ENCODE measurements around the gene INPP5D.

Gene INPP5D

DNA sequence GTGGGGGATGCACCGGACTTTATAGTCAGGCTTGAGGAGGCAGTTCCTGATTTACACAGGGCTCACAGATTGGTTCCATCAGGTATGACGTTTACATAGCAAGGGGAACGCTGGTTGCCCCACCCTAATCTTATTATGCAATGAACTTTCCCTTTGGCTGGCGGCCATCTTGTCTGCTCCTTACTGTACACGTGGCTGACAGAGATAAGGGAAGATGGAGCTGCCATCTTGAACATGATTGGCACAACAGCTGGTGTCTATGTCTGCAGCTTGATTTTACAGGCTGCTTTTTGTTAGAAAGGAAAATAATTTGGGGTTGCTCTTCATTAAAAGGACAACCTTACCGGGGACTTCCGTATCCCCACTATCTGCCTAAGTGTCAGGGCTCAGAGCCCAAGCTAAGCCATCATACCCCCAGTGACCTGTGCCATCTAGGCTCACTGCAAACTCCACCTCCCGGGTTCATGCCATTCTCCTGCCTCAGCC, 157.8 kb downstream of the INPP5D start:
- H2AFZ ChIP-seq (ENCODE audit: low read depth, low read length) = no peak overlapping the region

DNA sequence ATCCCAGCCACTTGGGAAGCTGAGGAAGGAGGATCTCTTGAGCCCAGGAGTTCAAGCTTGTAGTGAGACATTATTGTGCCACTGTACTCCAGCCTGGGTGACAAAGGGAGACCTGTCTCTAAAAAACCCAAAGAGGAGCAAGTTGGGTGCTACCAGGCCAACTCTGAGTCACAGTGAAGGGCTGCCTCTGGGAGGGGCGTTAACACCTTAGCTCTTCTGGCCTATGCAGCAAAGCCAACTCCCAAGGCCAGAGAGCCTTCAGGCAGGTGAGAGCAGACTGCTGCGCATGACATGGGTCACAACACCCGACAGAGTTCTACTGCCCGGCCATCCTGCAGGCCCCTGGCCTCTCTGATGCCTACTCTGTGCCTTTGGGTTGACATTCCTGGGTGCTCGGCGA, 158.7 kb downstream of the INPP5D start:
- H3K4me1 ChIP-seq (ENCODE audit: low read length) = peaks cover 12% of the 10 kb centered on the region
- TF ChIP-seq, protein P1, sequence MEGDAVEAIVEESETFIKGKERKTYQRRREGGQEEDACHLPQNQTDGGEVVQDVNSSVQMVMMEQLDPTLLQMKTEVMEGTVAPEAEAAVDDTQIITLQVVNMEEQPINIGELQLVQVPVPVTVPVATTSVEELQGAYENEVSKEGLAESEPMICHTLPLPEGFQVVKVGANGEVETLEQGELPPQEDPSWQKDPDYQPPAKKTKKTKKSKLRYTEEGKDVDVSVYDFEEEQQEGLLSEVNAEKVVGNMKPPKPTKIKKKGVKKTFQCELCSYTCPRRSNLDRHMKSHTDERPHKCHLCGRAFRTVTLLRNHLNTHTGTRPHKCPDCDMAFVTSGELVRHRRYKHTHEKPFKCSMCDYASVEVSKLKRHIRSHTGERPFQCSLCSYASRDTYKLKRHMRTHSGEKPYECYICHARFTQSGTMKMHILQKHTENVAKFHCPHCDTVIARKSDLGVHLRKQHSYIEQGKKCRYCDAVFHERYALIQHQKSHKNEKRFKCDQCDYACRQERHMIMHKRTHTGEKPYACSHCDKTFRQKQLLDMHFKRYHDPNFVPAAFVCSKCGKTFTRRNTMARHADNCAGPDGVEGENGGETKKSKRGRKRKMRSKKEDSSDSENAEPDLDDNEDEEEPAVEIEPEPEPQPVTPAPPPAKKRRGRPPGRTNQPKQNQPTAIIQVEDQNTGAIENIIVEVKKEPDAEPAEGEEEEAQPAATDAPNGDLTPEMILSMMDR (IDR thresholded peaks at IDR 0.05; ENCODE audit: low read depth, low read length) = no peak
- no peak for TF ChIP-seq EZH2phosphoT487 (IDR thresholded peaks at IDR 0.05; ENCODE audit: low read depth)

More for the DNA sequence above, 157.8 kb downstream of the INPP5D start:
- no peak overlapping the region for H3K4me3 ChIP-seq (ENCODE audit: low read length)
- no peak overlapping the region for H3K27ac ChIP-seq (ENCODE audit: low read length)
- TF ChIP-seq, protein P1 (IDR thresholded peaks at IDR 0.05; ENCODE audit: low read depth, low read length) = no peak
- no peak for TF ChIP-seq EZH2phosphoT487 (IDR thresholded peaks at IDR 0.05; ENCODE audit: low read depth)
- H3K4me1 ChIP-seq (ENCODE audit: low read length) = peaks cover 3% of the 10 kb centered on the region
- no peaks in the 10 kb centered on the region for H3K79me2 ChIP-seq (ENCODE audit: low read length)
- H3K9ac ChIP-seq (ENCODE audit: low read length) = no peak overlapping the region
- H3K9me3 ChIP-seq (ENCODE audit: insufficient read depth, low read length) = no peaks in the 10 kb centered on the region
- no peak overlapping the region for H3K4me2 ChIP-seq (ENCODE audit: low read length)
- H4K20me1 ChIP-seq (ENCODE audit: insufficient read depth, low read length) = no peaks in the 10 kb centered on the region
- H3K27me3 ChIP-seq (ENCODE audit: low read depth, low read length) = no peaks in the 10 kb centered on the region
- peaks cover under 1% of the 10 kb centered on the region for H3K36me3 ChIP-seq (replicated peaks; ENCODE audit: low read depth, low read length)

DNA sequence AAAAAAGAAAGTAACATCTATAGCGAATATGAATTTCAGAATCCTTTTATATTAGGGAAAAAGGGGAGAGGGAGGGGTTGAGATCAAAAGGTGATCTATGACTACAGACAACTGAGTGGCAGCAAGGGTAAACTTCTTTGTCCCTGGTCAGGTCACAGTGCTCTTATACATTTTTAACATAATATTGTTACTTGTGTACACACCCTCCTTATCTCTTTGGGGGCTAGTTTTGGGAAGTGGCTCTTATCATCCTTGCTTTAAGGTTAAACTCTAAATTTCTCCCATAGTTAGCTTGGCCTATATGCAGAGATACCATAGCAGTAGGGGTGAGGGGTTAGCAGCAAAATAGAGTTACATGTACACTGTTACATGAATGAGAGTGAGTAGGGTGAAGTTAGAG, 159.7 kb downstream of the INPP5D start:
- Histone ChIP-seq H3K9me3 (ENCODE audit: insufficient read depth, low read length) (no peaks in the 10 kb centered on the region), H3K79me2 (ENCODE audit: low read length) (no peaks in the 10 kb centered on the region), H4K20me1 (ENCODE audit: insufficient read depth, low read length) (no peaks in the 10 kb centered on the region), H3K27ac (ENCODE audit: low read length) (no peak overlapping the region), H2AFZ (ENCODE audit: low read depth, low read length) (no peak overlapping the region), H3K9ac (ENCODE audit: low read length) (no peak overlapping the region), H3K4me2 (ENCODE audit: low read length) (no peak overlapping the region), H3K36me3 (replicated peaks; ENCODE audit: low read depth, low read length) (no peaks in the 10 kb centered on the region), H3K4me3 (ENCODE audit: low read length) (no peak overlapping the region), H3K4me1 (ENCODE audit: low read length) (peaks cover 15% of the 10 kb centered on the region), H3K27me3 (ENCODE audit: low read depth, low read length) (no peaks in the 10 kb centered on the region)
- TF ChIP-seq, protein P1 (IDR thresholded peaks at IDR 0.05; ENCODE audit: low read depth, low read length) = no peak

More for the DNA sequence above, 158.7 kb downstream of the INPP5D start:
- Histone ChIP-seq H3K27me3 (ENCODE audit: low read depth, low read length) (no peaks in the 10 kb centered on the region), H3K4me3 (ENCODE audit: low read length) (no peak overlapping the region), H2AFZ (ENCODE audit: low read depth, low read length) (no peak overlapping the region), H3K9me3 (ENCODE audit: insufficient read depth, low read length) (no peaks in the 10 kb centered on the region), H3K4me2 (ENCODE audit: low read length) (no peak overlapping the region), H3K9ac (ENCODE audit: low read length) (no peak overlapping the region), H3K36me3 (replicated peaks; ENCODE audit: low read depth, low read length) (no peaks in the 10 kb centered on the region), H3K79me2 (ENCODE audit: low read length) (no peaks in the 10 kb centered on the region), H3K27ac (ENCODE audit: low read length) (no peak overlapping the region), H4K20me1 (ENCODE audit: insufficient read depth, low read length) (no peaks in the 10 kb centered on the region)

DNA sequence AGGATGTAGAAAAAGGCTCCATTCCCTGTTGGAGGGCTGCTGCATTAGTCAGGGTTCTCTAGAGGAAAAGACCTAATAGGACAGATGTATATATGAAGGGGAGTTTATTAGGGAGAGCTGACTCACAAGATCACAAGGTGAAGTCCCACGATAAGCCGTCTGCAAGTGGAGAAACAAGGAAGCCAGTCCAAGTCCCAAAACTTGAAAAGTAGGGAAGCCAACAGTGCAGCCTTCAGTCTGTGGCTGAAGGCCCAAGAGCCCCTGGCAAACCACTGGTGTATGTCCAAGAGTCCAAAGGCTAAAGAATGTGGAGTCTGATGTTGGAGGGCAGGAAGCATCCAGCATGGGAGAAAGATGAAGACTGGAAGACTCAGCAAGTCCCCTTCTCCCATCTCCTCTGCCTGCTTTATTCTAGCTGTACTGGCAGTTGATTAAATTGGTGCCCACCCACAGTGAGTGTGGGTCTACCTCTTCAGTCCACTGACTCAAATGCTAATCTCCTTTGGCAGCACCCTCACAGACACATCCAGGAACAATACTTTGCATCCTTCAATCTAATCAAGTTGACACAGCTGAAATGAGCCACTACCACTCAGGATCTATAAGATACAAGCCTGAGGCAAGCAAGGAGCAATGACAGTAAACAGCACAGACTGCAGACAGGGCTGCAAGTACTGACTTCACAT, 161.4 kb downstream of the INPP5D start:
- H3K4me1 ChIP-seq (ENCODE audit: low read length) = peaks cover 15% of the 10 kb centered on the region
- no peaks in the 10 kb centered on the region for H4K20me1 ChIP-seq (ENCODE audit: insufficient read depth, low read length)
- no peaks in the 10 kb centered on the region for H3K79me2 ChIP-seq (ENCODE audit: low read length)
- H3K4me2 ChIP-seq (ENCODE audit: low read length) = no peak overlapping the region
- H2AFZ ChIP-seq (ENCODE audit: low read depth, low read length) = no peak overlapping the region
- no peak overlapping the region for H3K9ac ChIP-seq (ENCODE audit: low read length)
- H3K4me3 ChIP-seq (ENCODE audit: low read length) = no peak overlapping the region
- no peaks in the 10 kb centered on the region for H3K27me3 ChIP-seq (ENCODE audit: low read depth, low read length)
- no peaks in the 10 kb centered on the region for H3K9me3 ChIP-seq (ENCODE audit: insufficient read depth, low read length)
- TF ChIP-seq, protein P1 (IDR thresholded peaks at IDR 0.05; ENCODE audit: low read depth, low read length) = no peak
- no peak for TF ChIP-seq EZH2phosphoT487 (IDR thresholded peaks at IDR 0.05; ENCODE audit: low read depth)
- no peak overlapping the region for H3K27ac ChIP-seq (ENCODE audit: low read length)
- H3K36me3 ChIP-seq (replicated peaks; ENCODE audit: low read depth, low read length) = no peaks in the 10 kb centered on the region

Measured in OCI-LY3 (cell line).